Neuronal stem cell (in vitro differentiated cells): Measurements from ENCODE around the gene C1QL1.

Source experiments
- DNase-seq: peaks from one replicate; pipeline ENCODE4 v3.0.0-alpha.2; 2013; ENCODE audit warnings: low spot score
- H2AFZ ChIP-seq: one replicate; pipeline ENCODE4 v1.6.1; 2013; ENCODE audit warnings: mild to moderate bottlenecking, low read length, inconsistent platforms
- H2AK5ac ChIP-seq: 2 replicates; pipeline ENCODE4 v1.6.1; 2013; ENCODE audit warnings: low read depth, mild to moderate bottlenecking, inconsistent platforms, low read length, moderate library complexity, mixed read lengths
- H2BK120ac ChIP-seq: 2 replicates; pipeline ENCODE4 v1.6.1; 2013; ENCODE audit warnings: low read depth, mild to moderate bottlenecking, inconsistent platforms, low read length, moderate library complexity, mixed read lengths
- H2BK12ac ChIP-seq: one replicate; pipeline ENCODE4 v1.6.1; 2013; ENCODE audit warnings: low read length, inconsistent platforms
- H2BK15ac ChIP-seq: 2 replicates; pipeline ENCODE4 v1.6.1; 2013; ENCODE audit warnings: mild to moderate bottlenecking, low read length, inconsistent platforms, mixed read lengths
- H2BK5ac ChIP-seq: one replicate; pipeline ENCODE4 v1.6.1; 2013; ENCODE audit warnings: inconsistent platforms, mild to moderate bottlenecking, low read length, moderate library complexity
- H3K14ac ChIP-seq: one replicate; pipeline ENCODE4 v1.6.1; 2013; ENCODE audit warnings: low read length, inconsistent platforms
- H3K18ac ChIP-seq: 2 replicates; pipeline ENCODE4 v1.6.1; 2013; ENCODE audit warnings: low read length, inconsistent platforms
- H3K23ac ChIP-seq: 2 replicates; pipeline ENCODE4 v1.6.1; 2013; ENCODE audit warnings: low read depth, mild to moderate bottlenecking, mixed read lengths, low read length, inconsistent platforms; ENCODE audit not compliant: poor library complexity
- H3K27ac ChIP-seq: replicated peaks from 3 replicates; pipeline ENCODE4 v1.5.1; 2013; ENCODE audit warnings: low read length, inconsistent platforms
- H3K27me3 ChIP-seq, 3 experiments: 2 replicates each; pipeline ENCODE4 v1.6.1; 2013; ENCODE audit warnings: low read length in 3 of 3, mild to moderate bottlenecking in 2 of 3, inconsistent platforms in 1 of 3, low read depth in 1 of 3, mixed read lengths in 1 of 3, moderate library complexity in 1 of 3; ENCODE audit not compliant: control insufficient read depth in 3 of 3, insufficient read depth in 3 of 3
- H3K36me3 ChIP-seq, 2 donors: replicated peaks in 1 of 2; 2 replicates each; pipeline ENCODE4 v1.6.1; 2013; ENCODE audit warnings: low read length in 2 of 2; ENCODE audit not compliant: control insufficient read depth in 2 of 2, insufficient read depth in 2 of 2
- H3K4ac ChIP-seq: 2 replicates; pipeline ENCODE4 v1.6.1; 2013; ENCODE audit warnings: inconsistent platforms, mild to moderate bottlenecking, low read length, moderate library complexity
- H3K4me1 ChIP-seq, 2 donors: 1 replicate in 1 of 2; 2 replicates in 1 of 2; pipeline ENCODE4 v1.6.1; 2013; ENCODE audit warnings: low read length in 2 of 2, low read depth in 1 of 2; ENCODE audit not compliant: control insufficient read depth in 2 of 2, insufficient read depth in 1 of 2
- H3K4me2 ChIP-seq: one replicate; pipeline ENCODE4 v1.6.1; 2013; ENCODE audit warnings: mild to moderate bottlenecking, low read length, inconsistent platforms; ENCODE audit not compliant: insufficient read depth, poor library complexity, severe bottlenecking
- H3K4me3 ChIP-seq, 2 donors: 2 replicates each; pipeline ENCODE4 v1.5.1; 2013; ENCODE audit warnings: low read length in 2 of 2, mild to moderate bottlenecking in 2 of 2, inconsistent platforms in 1 of 2, moderate library complexity in 1 of 2
- H3K79me1 ChIP-seq: one replicate; pipeline ENCODE4 v1.6.1; 2013; ENCODE audit warnings: low read depth, mild to moderate bottlenecking, inconsistent platforms, low read length, moderate library complexity
- H3K9ac ChIP-seq: one replicate; pipeline ENCODE4 v1.6.1; 2013; ENCODE audit warnings: mild to moderate bottlenecking, low read depth, low read length, inconsistent platforms; ENCODE audit not compliant: poor library complexity
- H3K9me3 ChIP-seq, 2 donors: replicated peaks in 1 of 2; 2 replicates each; pipeline versions ENCODE3 to v1.6.1; 2013; ENCODE audit warnings: low read length in 2 of 2, mild to moderate bottlenecking in 2 of 2, inconsistent platforms in 1 of 2, low read depth in 1 of 2, mixed read lengths in 1 of 2, moderate library complexity in 1 of 2; ENCODE audit not compliant: control insufficient read depth in 2 of 2, insufficient read depth in 1 of 2
- H4K8ac ChIP-seq: one replicate; pipeline ENCODE4 v1.6.1; 2013; ENCODE audit warnings: low read depth, mild to moderate bottlenecking, inconsistent platforms, low read length, moderate library complexity
- H4K91ac ChIP-seq: one replicate; pipeline ENCODE4 v1.6.1; 2013; ENCODE audit warnings: low read length, low read depth, mild to moderate bottlenecking, inconsistent platforms; ENCODE audit not compliant: poor library complexity
- WGBS, 2 donors: extraction: QIAGEN DNeasy Blood & Tissue Kit; methylation state at CpG; one replicate each; pipeline ENCODE4 v1.1.7; 2013; ENCODE audit warnings: missing lambda C conversion rate in 2 of 2, mixed read lengths in 1 of 2; ENCODE audit not compliant: insufficient read length in 2 of 2, insufficient replicate concordance in 1 of 2; ENCODE audit errors: extremely low coverage in 2 of 2; 5-methylcytosine and 5-hydroxymethylcytosine counted together

The C1QL1 gene

DNA sequence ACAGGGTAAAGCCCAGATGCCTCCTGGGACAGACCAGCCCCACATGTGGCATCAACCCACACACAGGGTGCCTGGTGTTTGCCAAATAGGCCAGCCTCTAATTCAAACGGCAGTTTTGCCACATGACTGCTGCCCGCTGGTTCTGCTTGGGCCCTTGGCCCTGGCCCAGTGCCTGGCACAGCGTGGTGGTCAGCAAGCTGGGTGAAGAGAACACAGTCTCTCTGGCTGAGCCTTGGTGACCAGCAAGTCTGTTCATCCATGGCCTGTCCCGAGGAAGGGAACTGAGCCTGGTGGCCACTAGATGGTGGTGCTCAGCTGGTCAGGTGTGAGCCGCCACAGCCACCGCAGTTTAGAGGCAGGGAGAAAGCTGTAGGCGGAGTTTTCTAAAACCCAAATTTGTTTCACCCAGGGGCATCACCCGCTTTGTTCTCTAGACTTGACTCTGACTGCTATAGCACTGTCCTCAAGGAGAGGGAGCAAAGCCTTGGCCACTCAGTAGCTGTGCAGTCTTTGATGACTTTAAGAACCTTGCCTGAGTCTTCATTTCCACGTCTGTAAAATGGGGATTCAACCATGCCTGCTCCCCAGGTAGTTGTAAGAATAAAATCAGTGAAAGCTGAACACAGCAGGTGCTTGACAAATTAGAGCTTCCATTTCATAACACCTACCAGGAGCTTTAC lies 48.1 kb downstream of the C1QL1 start:
- no peak overlapping the region for H3K14ac ChIP-seq
- no peaks in the 10 kb centered on the region for H3K79me1 ChIP-seq
- H3K4ac ChIP-seq, result no peak overlapping the region
- no peak overlapping the region for H3K23ac ChIP-seq
- no peak overlapping the region for H3K4me3 ChIP-seq
- H3K18ac ChIP-seq, result peak overlapping the region; percentile 31
- no peak overlapping the region for H2AK5ac ChIP-seq
- H2BK12ac ChIP-seq, result no peak overlapping the region
- DNase-seq, result peak; percentile 65
- no peak overlapping the region for H3K9ac ChIP-seq
- no CpG with 5 or more reads among the region's 9 CpGs for WGBS, 2 donors
- H3K9me3 ChIP-seq, result no peaks in the 10 kb centered on the region
- H4K8ac ChIP-seq, result no peak overlapping the region
- no peak overlapping the region for H3K4me2 ChIP-seq
- peak overlapping the region; percentile 66 for H2AFZ ChIP-seq
- peaks cover 0 to 16% (median 0%) of the 10 kb centered on the region in 3 experiments for H3K27me3 ChIP-seq
- H4K91ac ChIP-seq, result peak overlapping the region; percentile 23
- H3K36me3 ChIP-seq, result peaks cover 0 to 4% of the 10 kb centered on the region in 2 donors
- no peak overlapping the region for H2BK120ac ChIP-seq
- H3K27ac ChIP-seq, result no peak overlapping the region
- peaks cover 14 to 28% of the 10 kb centered on the region in 2 donors for H3K4me1 ChIP-seq
- H2BK5ac ChIP-seq, result no peak overlapping the region
- peak overlapping the region; percentile 34 for H2BK15ac ChIP-seq

GRCh38 chr17:44919411-44919810 lies 48.7 kb downstream of the C1QL1 start:
- H3K18ac ChIP-seq, result no peak overlapping the region
- WGBS, 2 donors, result no CpG with 5 or more reads among the region's 2 CpGs
- H3K4me1 ChIP-seq, result peaks cover 14 to 28% of the 10 kb centered on the region in 2 donors

GRCh38 chr17:44918006-44918405 lies 50.1 kb downstream of the C1QL1 start:
- no peak overlapping the region for H3K18ac ChIP-seq

More at GRCh38 chr17:44919411-44919810, 48.7 kb downstream of the C1QL1 start:
- Histone ChIP-seq H3K4me3 (no peak overlapping the region), H2BK5ac (no peak overlapping the region), H3K4ac (no peak overlapping the region), H2BK12ac (no peak overlapping the region), H3K36me3 (no peaks in the 10 kb centered on the region), H4K8ac (no peak overlapping the region), H3K14ac (no peak overlapping the region), H3K23ac (no peak overlapping the region), H2AK5ac (peak overlapping the region; percentile 44), H3K9me3 (no peaks in the 10 kb centered on the region), H4K91ac (peak overlapping the region; percentile 23), H2AFZ (peak overlapping the region; percentile 66), H2BK15ac (peak overlapping the region; percentile 34), H2BK120ac (no peak overlapping the region), H3K4me2 (no peak overlapping the region), H3K27me3 (peaks cover 0 to 16% (median under 1%) of the 10 kb centered on the region in 3 experiments), H3K9ac (no peak overlapping the region), H3K27ac (no peak overlapping the region), H3K79me1 (no peaks in the 10 kb centered on the region)
- no peak for DNase-seq

DNA sequence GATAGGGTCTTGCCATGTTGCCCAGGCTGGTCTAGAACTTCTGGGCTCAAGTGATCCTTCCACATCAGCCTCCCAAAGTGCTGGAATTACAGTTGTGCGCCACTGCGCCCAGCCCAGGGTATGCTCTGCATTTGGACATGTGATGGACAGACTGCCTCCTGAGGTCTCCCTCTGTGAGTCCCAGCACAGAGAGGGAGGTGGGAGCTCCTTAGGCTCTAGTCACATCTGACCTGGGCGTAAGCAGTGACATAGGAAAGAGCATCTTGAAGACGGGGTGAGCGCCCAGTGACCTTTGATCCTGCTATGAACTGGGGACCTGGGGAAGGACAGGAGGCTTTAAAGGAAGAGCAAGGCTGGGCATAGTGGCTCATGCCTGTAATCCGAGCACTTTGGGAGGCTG lies 50.6 kb downstream of the C1QL1 start:
- Histone ChIP-seq H2AFZ (no peak overlapping the region), H3K4me3 (no peak overlapping the region)
- no CpG with 5 or more reads among the region's 6 CpGs for WGBS, 2 donors

More at GRCh38 chr17:44918006-44918405, 50.1 kb downstream of the C1QL1 start:
- Histone ChIP-seq H2BK12ac (no peak overlapping the region), H3K4me3 (no peak overlapping the region), H3K27me3 (peaks cover 0 to 22% (median 9%) of the 10 kb centered on the region in 3 experiments), H3K79me1 (no peaks in the 10 kb centered on the region), H3K36me3 (no peaks in the 10 kb centered on the region), H3K27ac (no peak overlapping the region), H2BK5ac (no peak overlapping the region), H3K23ac (no peak overlapping the region), H4K91ac (no peak overlapping the region), H2AFZ (no peak overlapping the region), H2BK15ac (no peak overlapping the region), H3K4ac (no peak overlapping the region), H3K14ac (no peak overlapping the region), H2AK5ac (no peak overlapping the region), H3K9ac (no peak overlapping the region), H3K9me3 (no peaks in the 10 kb centered on the region), H3K4me2 (no peak overlapping the region), H4K8ac (no peak overlapping the region), H3K4me1 (peaks cover 14 to 27% of the 10 kb centered on the region in 2 donors), H2BK120ac (no peak overlapping the region)
- no peak for DNase-seq
- no CpG with 5 or more reads among the region's 2 CpGs for WGBS, 2 donors

More for the DNA sequence above, 50.6 kb downstream of the C1QL1 start:
- no peak overlapping the region for H3K9ac ChIP-seq
- no peak overlapping the region for H3K23ac ChIP-seq
- no peak overlapping the region for H4K8ac ChIP-seq
- no peaks in the 10 kb centered on the region for H3K9me3 ChIP-seq
- DNase-seq, result no peak
- no peak overlapping the region for H4K91ac ChIP-seq
- peaks cover 14 to 24% of the 10 kb centered on the region in 2 donors for H3K4me1 ChIP-seq
- no peak overlapping the region for H2BK15ac ChIP-seq
- H3K27me3 ChIP-seq, result peaks cover 0 to 26% (median 13%) of the 10 kb centered on the region in 3 experiments
- peak overlapping the region; percentile 35 for H2AK5ac ChIP-seq
- no peak overlapping the region for H2BK5ac ChIP-seq
- H3K14ac ChIP-seq, result peak overlapping the region; percentile 1
- no peaks in the 10 kb centered on the region for H3K36me3 ChIP-seq
- no peak overlapping the region for H3K27ac ChIP-seq
- no peaks in the 10 kb centered on the region for H3K79me1 ChIP-seq
- no peak overlapping the region for H2BK12ac ChIP-seq
- no peak overlapping the region for H2BK120ac ChIP-seq
- no peak overlapping the region for H3K18ac ChIP-seq
- no peak overlapping the region for H3K4me2 ChIP-seq
- no peak overlapping the region for H3K4ac ChIP-seq
